Measurements from ENCODE around the gene KRT84. TPM values are rescaled to one million over a fixed set of nuclear protein-coding genes. Genes with fewer than 3 reads are reported as not detected.

KRT84 gene
- total and polyA plus RNA-seq, 2 donors, result 0.94 to 2.5 TPM

GRCh38 chr12:52369211-52369610, 16.2 kb downstream of the KRT84 start:
- peaks cover 0 to 21% of the 10 kb centered on the region in 2 donors for H3K27me3 ChIP-seq (ENCODE audit: control insufficient read depth in 2 of 2, insufficient read depth in 1 of 2, low read length in 1 of 2)
- WGBS, result 83% methylated on average over 3 of the region's 3 CpGs
- H3K4me3 ChIP-seq (ENCODE audit: low read length in 2 of 2), result no peak overlapping the region
- no peaks in the 10 kb centered on the region for H3K9me3 ChIP-seq (ENCODE audit: control insufficient read depth in 2 of 2, insufficient read depth in 1 of 2, low read length in 1 of 2)
- no peak overlapping the region for H3K27ac ChIP-seq (ENCODE audit: low read depth in 1 of 2, low read length in 1 of 2)
- no peaks in the 10 kb centered on the region for H3K36me3 ChIP-seq (ENCODE audit: control insufficient read depth in 2 of 2, insufficient read depth in 2 of 2, low read length in 1 of 2)
- no peak for DNase-seq (ENCODE audit: low read depth in 6 of 9, low spot score in 9 of 9)
- peaks cover 0 to 8% of the 10 kb centered on the region in 2 donors for H3K4me1 ChIP-seq (ENCODE audit: control insufficient read depth in 2 of 2, insufficient read depth in 2 of 2, low read length in 2 of 2)

GRCh38 chr12:52368508-52368907, 16.9 kb downstream of the KRT84 start:
- peaks cover 0 to 21% of the 10 kb centered on the region in 2 donors for H3K27me3 ChIP-seq (ENCODE audit: control insufficient read depth in 2 of 2, insufficient read depth in 1 of 2, low read length in 1 of 2)
- no peaks in the 10 kb centered on the region for H3K9me3 ChIP-seq (ENCODE audit: control insufficient read depth in 2 of 2, insufficient read depth in 1 of 2, low read length in 1 of 2)
- H3K4me1 ChIP-seq (ENCODE audit: control insufficient read depth in 2 of 2, insufficient read depth in 2 of 2, low read length in 2 of 2), result peaks cover 0 to 8% of the 10 kb centered on the region in 2 donors
- H3K36me3 ChIP-seq (ENCODE audit: control insufficient read depth in 2 of 2, insufficient read depth in 2 of 2, low read length in 1 of 2), result no peaks in the 10 kb centered on the region
- no peak overlapping the region for H3K4me3 ChIP-seq (ENCODE audit: low read length in 2 of 2)
- 75% methylated on average over 3 of the region's 3 CpGs for WGBS
- no peak overlapping the region for H3K27ac ChIP-seq (ENCODE audit: low read depth in 1 of 2, low read length in 1 of 2)
- no peak for DNase-seq (ENCODE audit: low read depth in 6 of 9, low spot score in 9 of 9)

- 91% methylated on average over 6 of the region's 6 CpGs for WGBS
- no peak for DNase-seq (ENCODE audit: low read depth in 6 of 9, low spot score in 9 of 9)
- Histone ChIP-seq H3K27ac (ENCODE audit: low read depth in 1 of 2, low read length in 1 of 2) (no peak overlapping the region), H3K36me3 (ENCODE audit: control insufficient read depth in 2 of 2, insufficient read depth in 2 of 2, low read length in 1 of 2) (no peaks in the 10 kb centered on the region), H3K4me3 (ENCODE audit: low read length in 2 of 2) (no peak overlapping the region), H3K4me1 (ENCODE audit: control insufficient read depth in 2 of 2, insufficient read depth in 2 of 2, low read length in 2 of 2) (peaks cover 0 to 8% of the 10 kb centered on the region in 2 donors), H3K9me3 (ENCODE audit: control insufficient read depth in 2 of 2, insufficient read depth in 1 of 2, low read length in 1 of 2) (no peaks in the 10 kb centered on the region), H3K27me3 (ENCODE audit: control insufficient read depth in 2 of 2, insufficient read depth in 1 of 2, low read length in 1 of 2) (peaks cover 0 to 21% of the 10 kb centered on the region in 2 donors)
These were observed 17.6 kb downstream of the KRT84 start for GRCh38 chr12:52367876-52368275.

GRCh38 chr12:52366738-52367485, 18.5 kb downstream of the KRT84 start, which contains the start of gene KRT85:
Gene KRT85 (minus strand): TSS chr12:52367481. CDS start chr12:52367405, 76 bp downstream.
- WGBS, result 88% methylated on average over 42 of the region's 42 CpGs
- DNase-seq (ENCODE audit: low read depth in 6 of 9, low spot score in 9 of 9), result no peak

GRCh38 chr12:52364901-52365489, 20.5 kb downstream of the KRT84 start:
- Histone ChIP-seq H3K4me1 (ENCODE audit: control insufficient read depth in 2 of 2, insufficient read depth in 2 of 2, low read length in 2 of 2) (peaks cover 0 to 3% of the 10 kb centered on the region in 2 donors), H3K9me3 (ENCODE audit: control insufficient read depth in 2 of 2, insufficient read depth in 1 of 2, low read length in 1 of 2) (no peaks in the 10 kb centered on the region), H3K27ac (ENCODE audit: low read depth in 1 of 2, low read length in 1 of 2) (no peak overlapping the region), H3K36me3 (ENCODE audit: control insufficient read depth in 2 of 2, insufficient read depth in 2 of 2, low read length in 1 of 2) (no peaks in the 10 kb centered on the region), H3K4me3 (ENCODE audit: low read length in 2 of 2) (no peak overlapping the region), H3K27me3 (ENCODE audit: control insufficient read depth in 2 of 2, insufficient read depth in 1 of 2, low read length in 1 of 2) (peaks cover 0 to 20% of the 10 kb centered on the region in 2 donors)
- DNase-seq (ENCODE audit: low read depth in 6 of 9, low spot score in 9 of 9), result no peak
- 87% methylated on average over 14 of the region's 14 CpGs for WGBS

More at GRCh38 chr12:52366738-52367485, 18.5 kb downstream of the KRT84 start, which contains the start of gene KRT85:
- no peaks in the 10 kb centered on the region for H3K36me3 ChIP-seq (ENCODE audit: control insufficient read depth in 2 of 2, insufficient read depth in 2 of 2, low read length in 1 of 2)
- peaks cover 0 to 21% of the 10 kb centered on the region in 2 donors for H3K27me3 ChIP-seq (ENCODE audit: control insufficient read depth in 2 of 2, insufficient read depth in 1 of 2, low read length in 1 of 2)
- H3K9me3 ChIP-seq (ENCODE audit: control insufficient read depth in 2 of 2, insufficient read depth in 1 of 2, low read length in 1 of 2), result no peaks in the 10 kb centered on the region
- H3K4me3 ChIP-seq (ENCODE audit: low read length in 2 of 2), result no peak within 1 kb of the TSS
- H3K4me1 ChIP-seq (ENCODE audit: control insufficient read depth in 2 of 2, insufficient read depth in 2 of 2, low read length in 2 of 2), result peaks cover 0 to 8% of the 10 kb centered on the region in 2 donors
- no peak within 1 kb of the TSS for H3K27ac ChIP-seq (ENCODE audit: low read depth in 1 of 2, low read length in 1 of 2)

GRCh38 chr12:52364061-52364460, 21.4 kb downstream of the KRT84 start:
- no peaks in the 10 kb centered on the region for H3K36me3 ChIP-seq (ENCODE audit: control insufficient read depth in 2 of 2, insufficient read depth in 2 of 2, low read length in 1 of 2)
- H3K4me3 ChIP-seq (ENCODE audit: low read length in 2 of 2), result no peak overlapping the region
- H3K27me3 ChIP-seq (ENCODE audit: control insufficient read depth in 2 of 2, insufficient read depth in 1 of 2, low read length in 1 of 2), result peaks cover 0 to 16% of the 10 kb centered on the region in 2 donors
- peaks cover 0 to 12% of the 10 kb centered on the region in 2 donors for H3K4me1 ChIP-seq (ENCODE audit: control insufficient read depth in 2 of 2, insufficient read depth in 2 of 2, low read length in 2 of 2)
- no peak for DNase-seq (ENCODE audit: low read depth in 6 of 9, low spot score in 9 of 9)
- H3K27ac ChIP-seq (ENCODE audit: low read depth in 1 of 2, low read length in 1 of 2), result no peak overlapping the region
- H3K9me3 ChIP-seq (ENCODE audit: control insufficient read depth in 2 of 2, insufficient read depth in 1 of 2, low read length in 1 of 2), result no peaks in the 10 kb centered on the region
- 95% methylated on average over 7 of the region's 7 CpGs for whole genome bisulfite sequencing

- peaks cover 0 to 11% of the 10 kb centered on the region in 2 donors for H3K27me3 ChIP-seq (ENCODE audit: control insufficient read depth in 2 of 2, insufficient read depth in 1 of 2, low read length in 1 of 2)
- no peak overlapping the region for H3K4me3 ChIP-seq (ENCODE audit: low read length in 2 of 2)
- H3K4me1 ChIP-seq (ENCODE audit: control insufficient read depth in 2 of 2, insufficient read depth in 2 of 2, low read length in 2 of 2), result peaks cover 0 to 21% of the 10 kb centered on the region in 2 donors
- H3K9me3 ChIP-seq (ENCODE audit: control insufficient read depth in 2 of 2, insufficient read depth in 1 of 2, low read length in 1 of 2), result no peaks in the 10 kb centered on the region
- no peak overlapping the region for H3K27ac ChIP-seq (ENCODE audit: low read depth in 1 of 2, low read length in 1 of 2)
- 96% methylated on average over 12 of the region's 12 CpGs for WGBS
- no peak for DNase-seq (ENCODE audit: low read depth in 6 of 9, low spot score in 9 of 9)
- H3K36me3 ChIP-seq (ENCODE audit: control insufficient read depth in 2 of 2, insufficient read depth in 2 of 2, low read length in 1 of 2), result no peaks in the 10 kb centered on the region
These were observed 22.3 kb downstream of the KRT84 start for GRCh38 chr12:52363111-52363679.

- Histone ChIP-seq H3K4me1 (ENCODE audit: control insufficient read depth in 2 of 2, insufficient read depth in 2 of 2, low read length in 2 of 2) (peaks cover 0 to 22% of the 10 kb centered on the region in 2 donors), H3K27me3 (ENCODE audit: control insufficient read depth in 2 of 2, insufficient read depth in 1 of 2, low read length in 1 of 2) (peaks cover 0 to 7% of the 10 kb centered on the region in 2 donors), H3K27ac (ENCODE audit: low read depth in 1 of 2, low read length in 1 of 2) (no peak overlapping the region), H3K9me3 (ENCODE audit: control insufficient read depth in 2 of 2, insufficient read depth in 1 of 2, low read length in 1 of 2) (no peaks in the 10 kb centered on the region), H3K36me3 (ENCODE audit: control insufficient read depth in 2 of 2, insufficient read depth in 2 of 2, low read length in 1 of 2) (no peaks in the 10 kb centered on the region), H3K4me3 (ENCODE audit: low read length in 2 of 2) (no peak overlapping the region)
- WGBS, result 94% methylated on average over 11 of the region's 11 CpGs
- no peak for DNase-seq (ENCODE audit: low read depth in 6 of 9, low spot score in 9 of 9)
These were observed 23.2 kb downstream of the KRT84 start for GRCh38 chr12:52362118-52362726.

Data from thymus (tissue), 11 donors.